K562 (cell line): ENCODE results near the gene CRABP2. TPM values are rescaled to one million over a fixed set of nuclear protein-coding genes. Genes with fewer than 3 reads are reported as not detected.
A peak's percentile ranks its signal among the peaks of the same experiment; 100 is the strongest.

ENCODE experiments used
- ATAC-seq: fragments of 200-7000 bp; cut with Tn5 transposase; 3 replicates; pipeline ENCODE4 v1.9.1; 2020; ENCODE audit warnings: moderate library complexity
- BruUV-seq: library from RNA; stranded (reverse); fragments of 400-500 nt; replicated peaks from 2 replicates; lab custom pipeline; 2021; lab: Mats Ljungman, UMichigan
- CTCF ChIA-PET: fragments of 300-600 bp; formaldehyde crosslinking; extraction: SDS; loops from one replicate; lab custom pipeline; 2021; ENCODE audit warnings: low intra/inter-chr PET ratio; lab: Yijun Ruan, JAX
- POLR2A ChIA-PET: fragments of 300-600, 350-650 bp; sonication (Branson Sonifier 250); formaldehyde crosslinking; extraction: SDS; loops from one replicate; lab custom pipeline; 2021; ENCODE audit warnings: antibody characterized with exemption, inconsistent platforms; lab: Yijun Ruan, JAX
- DNase-seq, 4 experiments: peaks; one replicate each; pipeline versions ENCODE4 v3.0.0 to v3.0.0-alpha.2; 2011 to 2018; ENCODE audit warnings: low spot score in 3 of 4, mixed read lengths in 3 of 4; ENCODE audit errors: extremely low read depth in 1 of 4
- FAIRE-seq: peaks from 2 replicates; lab custom pipeline; 2011; peaks lifted over from hg19 to GRCh38; lab: Jason Lieb, UNC
- H2AFZ ChIP-seq: 2 replicates; pipeline ENCODE4 v1.6.0; 2011; ENCODE audit warnings: low read depth, low read length, control low read depth, inconsistent platforms
- H3K27ac ChIP-seq: fragments of 200-600 bp; 3 replicates; pipeline ENCODE4 v1.8.0; 2011; ENCODE audit warnings: low read depth, mild to moderate bottlenecking, control low read depth, inconsistent platforms, low read length, moderate library complexity, mixed read lengths; ENCODE audit errors: extremely low read depth
- H3K27me3 ChIP-seq, 2 experiments: fragments of 300-600 bp in 1 of 2; 2 replicates in 1 of 2; 3 replicates in 1 of 2; pipeline versions ENCODE4 v1.6.0 to v1.8.0; 2011; ENCODE audit warnings: inconsistent platforms in 2 of 2, low read length in 2 of 2, mild to moderate bottlenecking in 1 of 2, mixed read lengths in 1 of 2, moderate library complexity in 1 of 2; ENCODE audit not compliant: control insufficient read depth in 2 of 2, insufficient read depth in 2 of 2
- H3K36me3 ChIP-seq: fragments of 300-600 bp; 3 replicates; pipeline ENCODE4 v1.8.0; 2011; ENCODE audit warnings: mild to moderate bottlenecking, low read length, inconsistent platforms; ENCODE audit not compliant: control insufficient read depth, insufficient read depth
- H3K4me1 ChIP-seq, 2 experiments: fragments of 200-600 bp in 1 of 2; replicated peaks in 1 of 2; 2 replicates in 1 of 2; 3 replicates in 1 of 2; pipeline versions ENCODE4 v1.5.1 to v1.8.0; 2011; ENCODE audit warnings: inconsistent platforms in 2 of 2, low read length in 2 of 2, mild to moderate bottlenecking in 1 of 2, mixed read lengths in 1 of 2, moderate library complexity in 1 of 2; ENCODE audit not compliant: control insufficient read depth in 2 of 2, insufficient read depth in 2 of 2
- H3K4me2 ChIP-seq: 2 replicates; pipeline ENCODE4 v1.6.1; 2011; ENCODE audit warnings: low read length, control low read depth, inconsistent platforms, mixed read lengths; ENCODE audit not compliant: insufficient read depth
- H3K4me3 ChIP-seq: fragments of 200-600 bp; sonication (generic), shearing (Covaris generic); 2 replicates; pipeline ENCODE4 v1.5.1; 2016; ENCODE audit warnings: control low read depth, inconsistent platforms
- H3K79me2 ChIP-seq: fragments of 200-600 bp; 3 replicates; pipeline ENCODE4 v1.8.0; 2011; ENCODE audit warnings: low read length, inconsistent platforms; ENCODE audit not compliant: control insufficient read depth, insufficient read depth
- H3K9ac ChIP-seq, 2 experiments: 2 replicates each; pipeline versions ENCODE4 v1.6.0 to v1.6.1; 2011; ENCODE audit warnings: low read depth in 2 of 2, low read length in 2 of 2, control low read depth in 1 of 2, inconsistent platforms in 1 of 2, mild to moderate bottlenecking in 1 of 2, mixed read lengths in 1 of 2; ENCODE audit not compliant: insufficient read depth in 1 of 2
- H3K9me1 ChIP-seq: one replicate; pipeline ENCODE4 v1.6.0; 2011; ENCODE audit warnings: inconsistent platforms, mild to moderate bottlenecking, low read length, moderate library complexity; ENCODE audit not compliant: control insufficient read depth, insufficient read depth
- H3K9me3 ChIP-seq: replicated peaks from 2 replicates; pipeline ENCODE4 v1.5.1; 2011; ENCODE audit warnings: low read depth, low read length, inconsistent platforms; ENCODE audit not compliant: control insufficient read depth, insufficient read depth
- H4K20me1 ChIP-seq: replicated peaks from 2 replicates; pipeline ENCODE4 v1.6.1; 2011; ENCODE audit warnings: low read length, inconsistent platforms, mixed read lengths; ENCODE audit not compliant: control insufficient read depth, insufficient read depth
- BMI1 ChIP-seq: fragments of 150-350 bp; IDR thresholded peaks from 2 replicates; pipeline ENCODE4 v1.6.1; 2014; ENCODE audit warnings: low read length
- IRF2 ChIP-seq: sonication (generic); formaldehyde crosslinking; IDR thresholded peaks from 2 replicates; pipeline ENCODE4 v1.8.1; 2022; ENCODE audit warnings: mild to moderate bottlenecking, missing genetic modification reagents
- NR0B1 ChIP-seq: fragments of 450-650 bp; IDR thresholded peaks from one replicate; pipeline ENCODE4 v1.6.1; 2018; ENCODE audit warnings: mild to moderate bottlenecking, moderate library complexity; ENCODE audit not compliant: partially characterized antibody
- NR1H2 ChIP-seq: sonication (generic); formaldehyde crosslinking; IDR thresholded peaks from 2 replicates; pipeline ENCODE4 v1.4.0; 2020; ENCODE audit warnings: mild to moderate bottlenecking, missing genetic modification reagents
- POLR2A ChIP-seq: fragments of 450-650 bp; conservative IDR thresholded peaks from 2 replicates; pipeline ENCODE4 v1.6.1; 2016
- POLR2AphosphoS2 ChIP-seq: IDR thresholded peaks from 2 replicates; pipeline ENCODE4 v1.6.1; 2012; ENCODE audit warnings: low read length, improper control_type of control experiment
- SIN3B ChIP-seq: fragments of 450-650 bp; IDR thresholded peaks from 2 replicates; pipeline ENCODE4 v1.6.1; 2017; ENCODE audit warnings: low read depth, mild to moderate bottlenecking, moderate library complexity
- TAF15 ChIP-seq: fragments of 200-400 bp; formaldehyde crosslinking; IDR thresholded peaks from 2 replicates; pipeline ENCODE4 v1.6.1; 2017; ENCODE audit warnings: mild to moderate bottlenecking, low read depth, low read length, moderate library complexity
- TCFL5 ChIP-seq: fragments of 250-450 bp; sonication (Bioruptor Pico); conservative IDR thresholded peaks from 2 replicates; pipeline ENCODE4 v1.6.1; 2021; ENCODE audit warnings: mild to moderate bottlenecking, moderate library complexity, matching md5 sums
- ZBTB34 ChIP-seq: fragments of 250-450 bp; sonication (Bioruptor Pico); IDR thresholded peaks from 2 replicates; pipeline ENCODE4 v1.8.0; 2021; ENCODE audit warnings: mild to moderate bottlenecking, moderate library complexity
- ZBTB5 ChIP-seq: fragments of 450-650 bp; IDR thresholded peaks from 2 replicates; pipeline ENCODE4 v1.6.1; 2017; ENCODE audit warnings: antibody characterized with exemption
- ZNF780A ChIP-seq: fragments of 250-450 bp; sonication (Bioruptor Pico); IDR thresholded peaks from 2 replicates; pipeline ENCODE4 v1.5.0; 2021; ENCODE audit warnings: mild to moderate bottlenecking
- WGBS: fragments of 100-300 bp; shearing (Covaris generic); methylation state at CpG from one replicate; pipeline ENCODE4 v1.1.6; 2016; ENCODE audit warnings: low coverage, mixed read lengths; ENCODE audit not compliant: insufficient coverage; ENCODE audit errors: missing lambda C conversion rate; 5-methylcytosine and 5-hydroxymethylcytosine counted together
- in situ Hi-C: fragments of 300-500 bp; cut with MboI; formaldehyde crosslinking; loops from 4 replicates; pipeline ENCODE4 v1.15.0; 2018; ENCODE audit warnings: inconsistent platforms, mixed read lengths
- intact Hi-C: fragments of 100-400 bp; cut with micrococcal nuclease; formaldehyde crosslinking; loops from 2 replicates; pipeline ENCODE4 v1.14.2; 2022
- polyA plus RNA-seq, 8 experiments: library from polyadenylated mRNA; depleted of rRNA in 4 of 8; stranded (reverse) in 5 of 8; unstranded in 3 of 8; fragments of >200 nt; fragmentation: Nextera tagmentation in 2 of 8; fragmentation: Illumina TruSeq in 1 of 8; extraction: Ambion mirVana in 2 of 8; extraction: Trizol in 1 of 8; gene quantifications; 2 replicates each; pipeline versions ENCODE4 v1.2.1 to v1.2.3, GENCODE V29; 2011 to 2014; ENCODE audit warnings: inconsistent platforms in 1 of 8, missing spikeins in 1 of 8
- total RNA-seq, 7 experiments: library from RNA; depleted of rRNA in 6 of 7; stranded (reverse); fragments of >200 nt in 6 of 7; fragmentation: Illumina TruSeq in 2 of 7; extraction: Trizol in 2 of 7; gene quantifications; 2 replicates each; pipeline versions ENCODE4 v1.2.1 to v1.2.3, GENCODE V29; 2011 to 2021; ENCODE audit warnings: low replicate concordance in 1 of 7

The CRABP2 gene
- total and polyA plus RNA-seq, 9 of the 15 experiments (the other 6 are each of a cell fraction or from before 2014, with no cell fraction given): 0.30 to 2.5 (median 0.82) TPM

GRCh38 chr1:156721131-156721530 lies 15.7 kb upstream of the CRABP2 start:
- DNase-seq (no peak), FAIRE-seq (no peak), ATAC-seq (no peak)
- Histone ChIP-seq H3K27me3 (no peaks in the 10 kb centered on the region), H3K9ac (no peak overlapping the region), H3K4me1 (peaks cover 5 to 10% of the 10 kb centered on the region in 2 experiments; a peak in 2 of 5 replicates), H3K9me1 (no peaks in the 10 kb centered on the region), H2AFZ (no peak overlapping the region), H3K9me3 (no peaks in the 10 kb centered on the region), H3K4me2 (no peak overlapping the region), H3K4me3 (no peak overlapping the region), H4K20me1 (peaks cover 18% of the 10 kb centered on the region; the same call in 1 of the 2 replicates), H3K79me2 (peaks cover 39% of the 10 kb centered on the region), H3K36me3 (peaks cover 61% of the 10 kb centered on the region), H3K27ac (no peak overlapping the region)
- intact Hi-C loops (no loop called here), in situ Hi-C loops (no loop called here)
- TF ChIP-seq BMI1 (no peak), POLR2A (0 out of 2 replicates have a peak, but pooled peaks have one; percentile 15), POLR2AphosphoS2 (0 out of 2 replicates have a peak, but pooled peaks have one; percentile 10)
- 88% methylated on average over 2 of the region's 2 CpGs for WGBS
- POLR2A ChIA-PET: interaction anchor here (0.5 to 1.4 kb wide), 7 partner anchors 9 to 79 kb away, joined by 3 to 6 read pairs (median 4); no protein-coding TSS in a partner anchor
- CTCF ChIA-PET: interaction anchor here (0.7 kb wide), 1 partner anchor 32 kb away, joined by 3 read pairs; no protein-coding TSS in a partner anchor
- BruUV-seq: no TSS peak

- no peak for ATAC-seq
- POLR2A ChIA-PET: interaction anchor here (2.8 to 4.3 kb wide), 2 partner anchors 11 kb away, joined by 12 to 21 read pairs; partner anchors contain the start of genes ISG20L2 and METTL25B
- Histone ChIP-seq H3K9me1 (no peaks in the 10 kb centered on the region), H3K79me2 (peaks cover 3% of the 10 kb centered on the region; the same call in 1 of the 3 replicates), H3K27me3 (no peaks in the 10 kb centered on the region), H3K9ac (no peak overlapping the region), H3K36me3 (peaks cover 27% of the 10 kb centered on the region), H4K20me1 (no peaks in the 10 kb centered on the region), H3K9me3 (no peaks in the 10 kb centered on the region), H3K4me1 (no peaks in the 10 kb centered on the region; a peak in 1 of 5 replicates), H3K4me2 (no peak overlapping the region), H2AFZ (no peak overlapping the region), H3K27ac (no peak overlapping the region), H3K4me3 (no peak overlapping the region)
- WGBS: 85% methylated on average over 4 of the region's 4 CpGs
- CTCF ChIA-PET: no interaction called here
- in situ Hi-C loops (no loop called here), intact Hi-C loops (no loop called here)
- DNase-seq: no peak
- BruUV-seq: no TSS peak
- no peak for FAIRE-seq
- TF ChIP-seq ZBTB5: no peak
- TF ChIP-seq NR1H2: no peak
- TF ChIP-seq ZNF780A: no peak
- no peak for TF ChIP-seq TCFL5 (CRISPR knock-in tag)
- no peak for TF ChIP-seq ZBTB34 (CRISPR knock-in tag)
- TF ChIP-seq IRF2 (CRISPR knock-in tag): no peak
- no peak for TF ChIP-seq SIN3B
- no peak for TF ChIP-seq NR0B1
- no peak for TF ChIP-seq TAF15
Observed at GRCh38 chr1:156717351-156717750, 12.0 kb upstream of the CRABP2 start.
